Kidney epithelial cell (primary cell): ENCODE data around the gene PTPA. TPM values are rescaled to one million over a fixed set of nuclear protein-coding genes. Genes with fewer than 3 reads are reported as not detected.

Source experiments
- DNase-seq: peaks from one replicate; pipeline ENCODE4 v3.0.0-alpha.2; 2010; ENCODE audit warnings: low read depth
- H3K27me3 ChIP-seq: 2 replicates; pipeline ENCODE4 v1.6.0; 2011; ENCODE audit warnings: low read length; ENCODE audit not compliant: control insufficient read depth, insufficient read depth
- H3K36me3 ChIP-seq: 2 replicates; pipeline ENCODE4 v1.5.1; 2011; ENCODE audit warnings: low read length; ENCODE audit not compliant: control insufficient read depth, insufficient read depth
- H3K4me3 ChIP-seq: 2 replicates; pipeline ENCODE4 v1.5.1; 2011; ENCODE audit warnings: low read depth, mild to moderate bottlenecking, control low read depth, low read length
- total RNA-seq: library from RNA; depleted of rRNA; stranded (reverse); fragments of >200 nt; gene quantifications from 2 replicates; pipeline ENCODE4 v1.2.3, GENCODE V29; 2015
- TF ChIP-seq, protein P1 (sequence below): IDR thresholded peaks from 2 replicates; pipeline ENCODE4 v1.5.1; 2011; ENCODE audit warnings: mild to moderate bottlenecking, moderate library complexity, low read length, control low read depth, inconsistent platforms; ENCODE audit not compliant: insufficient read depth, poor library complexity, severe bottlenecking

Gene PTPA
- 156 and 167 TPM in 2 replicates for total RNA-seq

DNA sequence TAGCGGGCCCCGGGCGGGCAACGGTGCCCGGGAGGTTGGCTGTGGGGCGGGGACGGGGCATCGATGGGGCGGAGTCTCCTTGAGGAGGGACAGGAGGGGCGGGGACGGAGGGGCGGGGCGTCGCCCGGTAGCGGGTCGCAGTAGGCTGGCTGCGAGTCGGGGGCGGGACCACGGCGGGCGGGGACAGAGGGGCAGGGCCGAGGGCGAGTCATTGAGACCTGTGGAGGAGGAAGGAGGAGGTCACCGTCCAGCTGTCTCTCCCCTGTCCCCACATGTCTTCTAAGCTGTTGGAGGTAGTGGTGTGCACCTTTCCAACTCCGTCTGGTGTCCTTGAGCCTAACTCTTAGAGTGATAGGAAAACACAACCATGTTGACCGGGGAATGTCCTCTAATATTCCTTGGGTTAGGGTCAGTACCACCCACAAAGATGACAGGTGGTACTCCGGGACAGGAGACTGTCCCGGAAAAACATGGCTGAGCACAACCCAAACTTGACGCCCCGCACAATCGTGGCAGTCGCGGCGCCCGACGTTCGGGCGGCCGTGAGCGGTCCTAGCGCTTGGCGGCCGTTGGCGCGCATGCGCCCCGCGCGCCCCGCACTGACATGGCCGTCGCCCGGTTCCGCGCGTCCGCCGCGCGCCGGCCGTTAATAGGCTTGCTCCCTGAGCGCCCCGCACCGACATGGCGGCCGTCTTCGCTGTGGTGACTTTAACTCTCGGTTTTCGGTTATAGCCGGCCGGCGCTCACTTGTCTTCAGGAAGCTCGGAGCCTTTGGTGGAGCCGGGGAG is at the start of gene PTPA, which contains the start of gene CRAT:
Gene PTPA, plus strand, starts transcription at position 676 of the 788 bp plus-strand sequence. CDS start 186 bp downstream, outside the sequence.
Gene CRAT, minus strand, starts transcription at position 54 of the 788 bp plus-strand sequence. CDS start 284 bp downstream, outside the sequence.
- Histone ChIP-seq H3K4me3 (peak within 1 kb of the TSS; percentile 90), H3K27me3 (no peaks in the 10 kb centered on the region), H3K36me3 (peaks cover 1% of the 10 kb centered on the region)
- TF ChIP-seq, protein P1, sequence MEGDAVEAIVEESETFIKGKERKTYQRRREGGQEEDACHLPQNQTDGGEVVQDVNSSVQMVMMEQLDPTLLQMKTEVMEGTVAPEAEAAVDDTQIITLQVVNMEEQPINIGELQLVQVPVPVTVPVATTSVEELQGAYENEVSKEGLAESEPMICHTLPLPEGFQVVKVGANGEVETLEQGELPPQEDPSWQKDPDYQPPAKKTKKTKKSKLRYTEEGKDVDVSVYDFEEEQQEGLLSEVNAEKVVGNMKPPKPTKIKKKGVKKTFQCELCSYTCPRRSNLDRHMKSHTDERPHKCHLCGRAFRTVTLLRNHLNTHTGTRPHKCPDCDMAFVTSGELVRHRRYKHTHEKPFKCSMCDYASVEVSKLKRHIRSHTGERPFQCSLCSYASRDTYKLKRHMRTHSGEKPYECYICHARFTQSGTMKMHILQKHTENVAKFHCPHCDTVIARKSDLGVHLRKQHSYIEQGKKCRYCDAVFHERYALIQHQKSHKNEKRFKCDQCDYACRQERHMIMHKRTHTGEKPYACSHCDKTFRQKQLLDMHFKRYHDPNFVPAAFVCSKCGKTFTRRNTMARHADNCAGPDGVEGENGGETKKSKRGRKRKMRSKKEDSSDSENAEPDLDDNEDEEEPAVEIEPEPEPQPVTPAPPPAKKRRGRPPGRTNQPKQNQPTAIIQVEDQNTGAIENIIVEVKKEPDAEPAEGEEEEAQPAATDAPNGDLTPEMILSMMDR = no peak
- peak; percentile 63 for DNase-seq

GRCh38 chr9:129063061-129063460 is 48.2 kb upstream of the PTPA start:
- Histone ChIP-seq H3K27me3 (no peaks in the 10 kb centered on the region), H3K4me3 (no peak overlapping the region), H3K36me3 (peaks cover 1% of the 10 kb centered on the region)
- no peak for DNase-seq
- TF ChIP-seq, protein P1 = no peak

DNA sequence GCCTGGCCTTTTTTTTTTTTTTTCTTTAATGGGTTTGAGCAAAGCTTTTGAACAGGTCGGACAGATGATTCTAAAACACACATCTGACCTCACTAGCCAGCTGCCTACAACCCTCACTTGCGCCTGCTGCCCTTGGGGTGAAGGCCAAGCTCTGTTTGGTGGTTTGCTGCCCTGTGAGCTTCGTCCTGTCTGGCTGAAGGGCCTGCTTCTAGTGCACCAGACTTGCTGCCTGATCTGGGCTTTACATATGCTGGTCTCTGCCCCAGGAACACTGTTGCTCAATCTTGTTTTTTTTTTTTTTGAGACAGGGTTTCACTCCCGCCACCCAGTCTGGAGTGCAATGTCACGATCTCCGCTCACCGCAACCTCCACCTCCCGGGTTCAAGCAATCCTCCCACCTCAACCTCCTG is 46.7 kb upstream of the PTPA start:
- Histone ChIP-seq H3K27me3 (no peaks in the 10 kb centered on the region), H3K4me3 (no peak overlapping the region), H3K36me3 (peaks cover 3% of the 10 kb centered on the region)
- TF ChIP-seq, protein P1 = no peak
- DNase-seq = no peak

GRCh38 chr9:129068110-129068509 is 43.1 kb upstream of the PTPA start:
- H3K4me3 ChIP-seq = no peak overlapping the region
- no peak for DNase-seq
- TF ChIP-seq, protein P1 = no peak
- peaks cover 3% of the 10 kb centered on the region for H3K36me3 ChIP-seq
- no peaks in the 10 kb centered on the region for H3K27me3 ChIP-seq

GRCh38 chr9:129068990-129069861 is 42.0 kb upstream of the PTPA start:
- no peaks in the 10 kb centered on the region for H3K27me3 ChIP-seq
- TF ChIP-seq, protein P1 = no peak
- no peak for DNase-seq
- H3K4me3 ChIP-seq = no peak overlapping the region
- peaks cover 3% of the 10 kb centered on the region for H3K36me3 ChIP-seq
